CD4-positive, alpha-beta T cell treated with Interleukin-4 for 1 hour (primary cell): ENCODE measurements around the gene CACNA2D1.

Experiments
- DNase-seq, 2 donors: peaks; one replicate each; pipeline ENCODE4 v3.0.0-alpha.2; 2020 to 2022

CACNA2D1 gene

DNA sequence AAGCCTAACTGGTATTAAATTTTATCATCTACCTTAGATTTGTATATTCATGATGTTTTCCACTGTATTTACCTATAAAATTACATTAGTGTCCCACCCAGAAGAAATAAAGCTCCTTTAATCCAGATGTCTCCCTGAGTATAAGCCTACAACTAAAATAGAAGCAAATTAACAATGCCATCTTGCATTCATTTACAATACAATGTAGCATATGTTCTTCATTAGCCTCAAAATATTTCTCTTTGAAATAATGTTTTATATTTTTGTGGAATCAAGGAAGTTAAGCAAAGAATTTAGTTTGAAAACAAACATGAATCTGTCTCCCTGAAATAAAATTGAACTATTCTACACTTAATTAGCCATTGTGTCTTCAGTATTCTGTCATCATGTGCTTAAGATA is 112.3 kb downstream of the CACNA2D1 start:
- no peak for DNase-seq

DNA sequence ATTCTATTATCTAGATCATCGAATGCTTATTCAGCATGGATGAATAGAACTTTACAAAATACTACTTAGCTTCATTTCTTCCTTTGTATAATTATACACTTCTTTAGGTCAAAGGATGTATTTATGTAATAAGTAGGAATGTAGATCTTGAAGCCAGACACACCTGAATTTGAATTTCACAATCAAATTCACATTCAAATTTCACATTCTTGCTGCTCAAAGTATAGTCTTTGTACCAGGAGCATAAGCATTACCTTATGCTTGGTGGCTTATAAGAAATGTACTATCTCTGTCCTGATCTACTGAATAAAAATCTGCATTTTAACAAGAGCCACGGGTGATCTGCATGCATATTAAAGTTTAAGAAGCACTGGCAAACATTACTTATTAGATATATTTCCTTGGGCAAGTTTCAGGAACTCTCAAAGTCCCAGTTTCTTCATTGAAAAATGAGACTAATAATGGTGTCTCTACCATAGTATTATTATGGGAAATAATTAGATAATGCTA is 112.8 kb downstream of the CACNA2D1 start:
- DNase-seq = no peak

DNA sequence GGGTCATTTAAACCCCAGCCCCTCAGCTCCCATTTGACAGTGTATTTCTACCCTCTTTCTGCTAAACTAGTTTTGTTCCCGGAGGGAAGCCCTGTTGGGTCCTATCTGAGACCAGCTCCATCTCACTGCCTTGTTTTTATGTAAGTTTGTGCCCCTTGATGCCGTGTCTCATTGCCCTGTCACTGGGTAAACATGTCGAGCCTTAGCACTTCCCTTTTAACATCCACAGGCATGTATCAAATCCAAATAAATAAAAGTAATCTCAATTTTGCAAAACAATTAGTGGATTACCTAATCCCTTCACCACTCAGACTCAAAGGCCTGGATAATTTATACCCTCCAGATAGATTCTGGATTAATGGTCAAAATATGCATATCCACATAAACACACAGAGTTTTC is 115.7 kb downstream of the CACNA2D1 start:
- no peak for DNase-seq

DNA sequence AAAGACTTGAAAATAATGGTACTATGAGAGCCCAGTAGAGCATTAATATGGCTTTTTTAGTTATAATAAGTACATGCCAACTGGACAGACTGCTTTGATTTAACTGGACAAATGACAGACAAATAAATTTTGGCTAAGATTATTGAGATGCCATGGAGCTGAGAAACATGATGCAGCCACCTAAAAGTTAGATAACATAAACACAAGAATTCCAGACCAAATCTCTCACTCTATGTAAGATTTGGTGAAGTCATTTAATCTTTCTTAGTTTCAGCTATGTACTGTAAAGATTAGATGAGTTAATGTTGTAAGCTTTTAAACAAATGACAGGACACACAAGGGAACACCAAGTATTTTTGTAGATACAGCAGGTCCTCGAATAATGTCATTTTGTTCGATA is 118.2 kb downstream of the CACNA2D1 start:
- DNase-seq = no peak

DNA sequence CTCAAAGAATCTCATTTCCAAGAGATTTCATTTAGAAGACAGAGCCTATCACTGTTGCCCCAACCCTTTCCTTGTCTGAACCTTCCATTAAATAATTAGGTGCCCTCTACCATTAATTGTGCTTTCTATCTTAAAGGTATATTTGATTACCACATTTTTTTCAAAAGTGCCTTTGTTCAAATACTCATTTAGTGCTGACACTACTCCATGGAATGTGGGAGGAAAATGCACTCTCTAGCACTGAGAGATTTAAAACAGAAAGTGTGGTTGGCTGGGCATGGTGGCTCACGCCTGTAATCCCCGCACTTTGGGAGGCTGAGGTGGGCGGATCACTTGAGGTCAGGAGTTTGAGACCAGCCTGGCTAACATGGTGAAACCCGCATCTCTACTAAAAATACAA is 119.8 kb downstream of the CACNA2D1 start:
- no peak for DNase-seq

DNA sequence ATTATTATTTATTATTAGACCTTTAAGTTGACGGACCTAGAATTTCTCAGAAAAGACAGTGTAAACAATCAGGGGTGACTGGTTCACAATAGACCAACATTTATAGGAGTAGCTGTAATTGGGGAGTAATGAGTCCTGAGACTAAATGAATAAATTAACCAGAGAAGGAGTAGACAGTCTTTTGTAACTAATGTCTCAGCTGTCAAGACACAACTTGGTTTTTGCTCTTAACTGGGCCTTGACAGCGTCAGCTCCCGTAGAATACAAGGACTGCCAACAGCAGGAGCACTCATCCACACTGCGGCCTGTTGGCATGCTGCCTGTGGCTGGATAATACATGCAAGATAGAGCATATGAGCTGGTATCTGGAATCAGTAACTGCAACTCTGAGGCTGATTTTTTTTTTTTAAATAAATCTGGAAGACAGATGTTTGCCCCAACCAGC is 123.9 kb downstream of the CACNA2D1 start:
- DNase-seq = no peak

DNA sequence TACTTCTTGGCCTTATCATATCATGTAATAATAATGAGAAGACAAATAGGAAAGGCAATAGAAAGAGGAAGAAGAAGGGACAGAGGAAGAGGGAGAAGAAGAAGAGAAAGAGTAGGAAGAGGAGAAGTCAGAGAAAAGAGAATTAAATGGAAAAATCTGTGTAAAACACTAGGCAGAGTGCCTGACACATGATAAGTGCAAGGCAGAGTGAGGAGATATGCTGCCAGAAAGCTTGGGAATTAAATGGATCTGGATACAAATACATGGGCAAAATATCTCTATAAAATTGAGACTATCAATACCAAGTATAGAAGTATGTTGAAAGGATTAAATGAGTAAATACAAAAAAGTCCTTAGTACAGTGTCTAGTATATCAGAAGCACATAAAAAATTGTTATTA is 124.8 kb downstream of the CACNA2D1 start:
- DNase-seq = no peak

DNA sequence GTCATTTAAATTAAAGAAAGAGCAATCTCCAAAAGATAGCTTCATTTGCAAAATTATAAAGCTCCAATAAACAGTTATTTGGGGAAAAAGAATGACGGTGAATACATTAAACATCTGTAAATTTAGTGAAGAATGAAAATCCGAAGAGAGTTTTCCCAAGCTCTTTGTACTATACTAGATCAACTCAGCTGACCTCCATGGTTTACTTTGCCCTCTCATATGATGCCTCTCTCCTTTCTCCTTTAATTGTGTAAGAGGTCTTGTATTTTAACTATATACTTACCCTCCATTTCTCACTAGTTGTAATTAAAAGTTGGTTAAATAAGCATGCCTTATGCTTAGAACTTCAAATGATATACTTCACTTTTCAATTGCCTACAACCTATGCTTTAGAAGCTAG is 125.8 kb downstream of the CACNA2D1 start:
- no peak for DNase-seq

DNA sequence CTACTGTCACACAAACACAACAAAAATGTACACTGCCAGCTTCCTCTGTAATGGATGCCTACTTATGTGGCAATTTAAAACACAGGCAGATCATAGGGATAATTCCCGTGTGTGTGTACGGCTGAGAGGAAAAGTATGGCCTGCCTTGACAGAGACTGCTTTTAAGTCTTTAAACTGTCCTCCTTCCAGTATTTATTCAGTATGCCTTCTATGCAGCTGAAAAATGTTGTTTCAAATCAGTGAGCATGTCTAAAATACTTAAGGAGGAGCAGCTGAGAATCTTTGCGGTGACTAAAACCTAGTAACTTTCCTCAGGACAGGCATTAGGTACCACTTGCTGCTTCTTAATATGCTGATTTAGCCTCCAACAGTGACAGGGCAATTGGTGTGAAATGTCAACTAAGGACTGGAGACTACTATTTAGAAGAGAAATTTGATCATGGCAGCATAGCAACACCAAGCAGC is 126.3 kb downstream of the CACNA2D1 start:
- DNase-seq = no peak

DNA sequence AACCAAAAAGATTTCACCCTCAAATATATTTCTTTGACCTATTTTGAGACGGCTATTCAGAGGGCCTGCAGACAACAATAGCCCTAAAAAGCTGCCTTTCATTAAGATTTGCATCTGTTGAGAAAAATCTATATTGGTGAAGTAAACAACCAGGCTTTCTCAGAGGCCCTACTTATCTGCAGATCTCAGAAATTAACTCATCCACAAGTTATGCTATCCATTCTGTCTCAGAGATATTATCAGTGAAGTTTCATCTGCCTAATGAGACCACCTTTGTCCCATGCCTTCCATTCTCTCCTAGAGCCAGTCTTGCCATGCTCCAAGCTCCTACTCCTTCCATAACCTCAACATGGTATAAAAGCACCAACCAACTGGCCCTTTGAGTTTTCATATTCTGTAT is 130.3 kb downstream of the CACNA2D1 start:
- no peak for DNase-seq

DNA sequence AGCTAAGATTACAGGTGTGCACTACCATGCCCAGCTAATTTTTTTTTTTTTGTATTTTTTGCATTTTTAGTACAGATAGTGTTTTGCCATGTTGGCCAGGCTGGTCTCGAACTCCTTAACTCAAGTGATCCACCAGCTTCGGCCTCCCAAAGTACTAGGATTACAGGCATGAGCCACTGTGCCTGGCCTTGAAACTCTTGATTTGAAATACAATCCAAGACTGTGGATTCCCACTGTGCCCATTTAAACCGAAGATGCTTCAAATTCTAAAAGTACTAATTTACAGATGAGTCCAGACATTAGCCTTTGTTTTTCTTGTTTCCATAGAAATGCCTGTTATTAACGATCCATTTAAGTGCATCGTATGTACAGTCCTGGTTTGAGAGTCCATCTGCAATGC is 130.9 kb downstream of the CACNA2D1 start:
- DNase-seq = no peak

DNA sequence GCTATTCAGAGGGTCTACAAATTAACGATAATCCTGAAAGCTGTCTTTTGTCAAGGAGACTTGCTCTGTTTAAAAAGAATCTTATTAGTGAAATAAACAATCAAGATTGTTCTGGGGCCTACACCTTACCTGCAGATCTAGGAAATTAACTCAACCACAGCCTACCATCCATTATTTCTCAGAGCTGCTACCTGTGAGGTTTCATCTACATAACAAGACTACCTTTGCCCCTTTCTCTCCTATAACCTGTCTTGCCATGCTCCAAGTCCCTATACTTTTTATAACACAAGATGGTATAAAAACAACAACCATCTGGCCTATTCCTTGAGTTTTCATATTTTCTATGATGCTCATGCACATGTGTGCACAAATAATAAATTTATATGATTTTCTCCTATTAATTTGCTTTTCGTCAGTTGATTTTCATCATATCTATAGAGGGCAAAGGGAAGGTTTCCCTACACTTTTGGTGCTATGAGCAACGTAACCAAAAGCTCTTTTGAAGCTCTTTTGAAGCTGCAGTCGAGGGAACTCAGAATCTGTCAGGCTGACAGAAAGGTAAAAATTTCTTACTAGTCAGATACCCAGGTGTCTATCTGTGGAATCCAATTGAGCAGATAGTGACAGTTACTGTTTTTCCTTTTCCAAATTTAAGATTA is 138.1 kb downstream of the CACNA2D1 start:
- no peak for DNase-seq

DNA sequence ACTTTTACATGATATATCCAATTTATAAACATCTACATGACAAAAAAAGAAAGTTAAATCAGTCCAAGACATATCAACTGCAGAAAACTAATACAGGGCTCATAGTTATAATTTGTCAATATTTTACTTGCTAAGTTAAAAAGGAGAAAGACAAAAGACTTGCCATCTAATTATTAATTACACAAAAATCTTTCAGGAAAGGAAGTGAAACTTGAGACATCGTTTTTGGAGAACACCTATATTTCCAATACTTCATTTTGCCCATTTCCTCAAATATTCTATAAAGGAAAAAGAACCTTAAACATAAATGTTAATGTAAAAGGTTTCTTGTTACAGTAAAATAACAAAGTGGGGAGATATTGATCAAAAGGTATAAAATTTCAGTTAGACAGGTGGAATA is 148.7 kb downstream of the CACNA2D1 start:
- DNase-seq = no peak

DNA sequence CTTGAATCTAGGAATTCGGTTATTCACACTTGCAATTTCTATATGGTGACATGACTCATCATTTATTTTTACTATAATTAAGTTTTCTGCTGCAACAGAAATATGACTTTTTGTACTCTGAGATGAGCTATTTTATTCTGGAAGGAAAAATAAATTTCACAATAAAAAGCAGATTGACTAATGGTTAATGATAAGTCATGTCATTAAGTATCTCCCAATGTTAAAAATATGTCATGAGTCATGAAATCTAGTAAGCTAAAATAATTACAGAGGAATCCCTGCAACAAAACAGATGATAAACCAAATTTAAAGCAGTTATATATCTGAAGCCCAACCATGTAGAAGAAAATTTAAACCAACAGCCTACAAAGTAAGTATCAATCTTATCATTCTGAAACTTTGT is 149.2 kb downstream of the CACNA2D1 start:
- no peak for DNase-seq

DNA sequence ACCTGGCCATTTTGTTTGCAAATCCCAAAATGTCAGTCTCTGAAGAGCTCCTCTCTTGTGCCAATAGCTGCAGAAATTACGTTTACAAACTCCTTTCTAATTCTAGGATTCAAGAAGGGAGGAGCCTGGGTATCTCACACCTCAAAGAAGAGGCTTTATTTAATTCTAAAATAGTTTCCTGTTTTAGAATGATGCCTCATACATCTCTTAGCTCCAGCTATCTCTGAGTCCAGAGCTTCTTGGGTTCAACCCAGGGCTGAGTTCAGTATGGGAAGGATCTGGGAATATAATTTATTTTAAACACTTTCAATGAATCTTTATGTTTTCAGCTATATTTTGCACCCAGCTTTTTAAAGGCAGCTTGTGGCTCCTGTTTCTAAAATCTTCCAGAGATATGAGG is 150.1 kb downstream of the CACNA2D1 start:
- no peak for DNase-seq

DNA sequence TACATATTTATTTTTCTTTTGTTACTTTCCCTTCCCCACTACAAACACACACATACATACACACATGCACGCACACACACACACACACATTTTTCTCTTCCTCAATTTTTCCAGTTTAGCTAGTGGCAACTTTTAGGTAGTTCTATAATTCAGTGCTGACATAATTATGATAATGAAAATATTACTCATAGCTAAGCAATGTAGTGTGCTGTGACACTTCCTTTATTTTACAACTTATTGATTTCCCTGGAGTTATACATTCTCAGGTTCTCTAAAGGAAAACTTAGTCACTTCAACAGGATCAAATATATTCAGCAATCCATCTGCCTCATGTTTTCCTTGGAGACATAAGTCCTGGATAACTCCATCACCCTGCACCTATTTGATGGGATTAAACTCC is 151.6 kb downstream of the CACNA2D1 start:
- DNase-seq = no peak

DNA sequence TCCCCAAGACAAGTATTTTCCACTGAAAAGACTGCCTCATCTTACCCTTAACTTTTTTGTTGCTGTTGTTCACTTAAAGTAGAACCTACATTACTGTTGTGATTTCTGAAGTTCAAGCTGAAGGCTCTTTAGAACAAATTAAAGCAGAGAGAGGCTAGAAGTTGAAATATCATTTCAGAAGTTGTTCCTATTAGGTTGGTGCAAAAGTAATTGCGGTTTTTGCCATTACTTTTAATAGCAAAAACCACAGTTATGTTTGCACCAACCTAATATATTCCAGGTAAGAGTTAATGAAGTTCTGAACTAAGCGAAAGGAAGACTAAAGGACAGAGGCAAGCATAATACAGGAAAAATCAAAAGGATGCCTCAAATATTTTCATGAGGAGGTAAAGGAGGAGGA is 153.7 kb downstream of the CACNA2D1 start:
- DNase-seq = no peak

DNA sequence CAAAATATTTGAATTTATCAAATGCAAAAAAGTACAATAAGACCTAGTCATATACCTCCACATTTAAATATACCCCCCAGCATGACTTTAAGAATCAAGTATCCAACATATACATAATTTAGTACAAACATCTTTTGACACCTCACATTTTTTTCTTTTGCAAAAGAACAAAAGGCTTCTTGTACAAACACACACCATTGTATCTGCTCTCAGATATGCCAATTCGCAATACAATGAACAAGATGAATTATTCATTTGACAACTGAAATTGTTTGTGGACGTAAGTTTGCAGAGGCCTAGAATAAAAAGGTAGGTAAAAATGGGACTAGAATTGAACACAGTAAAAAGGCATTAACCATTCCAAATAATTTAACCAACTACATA is 154.4 kb downstream of the CACNA2D1 start:
- DNase-seq = no peak

DNA sequence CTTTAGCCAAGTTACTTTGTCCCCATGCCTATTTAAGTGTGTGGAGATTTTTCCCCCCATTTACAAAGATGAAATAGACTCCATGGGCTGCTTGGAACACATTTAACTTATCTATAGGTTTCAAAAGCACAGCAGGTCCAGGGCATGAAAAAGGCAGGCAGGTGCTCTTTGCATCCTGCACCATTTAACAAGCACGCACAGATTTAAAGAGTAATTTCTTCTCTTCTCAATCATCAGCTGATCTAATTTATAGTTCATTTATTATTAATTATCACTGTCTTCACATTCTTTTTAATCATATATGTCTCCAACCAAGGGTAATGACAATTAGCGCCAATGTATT is 156.8 kb downstream of the CACNA2D1 start:
- DNase-seq = no peak

DNA sequence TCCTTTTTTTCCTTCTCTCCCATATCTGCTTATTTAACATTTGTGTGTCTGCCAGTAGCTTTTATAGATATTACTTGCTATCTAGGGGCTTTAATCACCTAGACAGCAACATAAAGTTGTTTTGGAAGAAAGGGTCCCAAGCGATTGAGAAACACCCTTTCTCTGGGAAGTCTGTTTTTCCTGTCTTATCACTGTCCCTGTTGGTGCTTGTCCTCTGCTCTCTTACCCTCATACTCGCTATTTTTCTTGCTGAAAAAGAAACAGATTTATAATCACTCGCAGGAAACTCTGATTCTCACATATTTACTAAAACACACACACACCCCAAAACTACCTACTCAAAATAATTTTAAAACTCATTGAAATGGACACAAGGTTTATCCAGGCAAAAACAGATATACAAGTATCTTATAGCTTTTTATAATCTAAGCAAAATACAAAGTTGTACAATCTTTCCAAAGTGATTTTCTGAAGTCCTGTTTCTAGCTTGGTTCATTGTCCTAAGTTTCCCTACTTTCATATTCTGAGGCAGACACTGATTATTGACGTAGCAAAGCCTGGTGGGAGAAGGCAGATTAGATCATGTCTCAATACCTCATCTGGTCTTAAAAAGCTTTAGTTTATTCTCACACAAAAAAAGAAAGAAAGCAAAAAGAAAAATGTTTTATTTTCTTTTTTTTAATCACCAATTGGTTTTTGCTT is 157.3 kb downstream of the CACNA2D1 start:
- no peak for DNase-seq

DNA sequence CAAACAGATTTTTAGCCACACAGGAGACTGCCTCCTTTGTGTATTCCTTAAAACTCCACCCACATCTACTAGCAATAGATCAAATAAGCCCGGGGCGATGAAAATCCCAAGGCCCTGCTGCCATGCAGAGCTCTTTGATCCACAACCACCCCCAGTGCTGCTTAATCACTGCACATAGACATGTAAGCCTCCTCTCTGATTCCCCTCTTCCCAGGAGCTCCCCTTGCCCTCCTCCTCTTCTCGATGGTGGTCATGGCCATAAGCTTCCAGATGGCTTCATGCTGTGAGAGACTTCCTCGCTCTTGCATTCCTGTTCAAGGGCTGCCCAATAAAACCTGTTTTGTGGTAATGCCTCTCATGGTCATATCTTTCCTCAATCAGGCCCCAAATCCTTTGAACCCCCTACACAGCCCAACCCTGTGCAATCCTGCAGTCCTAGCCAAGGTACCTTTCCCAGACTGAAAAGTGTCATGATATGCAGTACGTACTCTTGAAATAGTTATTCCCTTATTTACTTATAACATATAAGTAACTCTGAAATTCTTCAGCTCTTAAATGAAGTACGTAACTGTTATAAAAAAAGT is 158.5 kb downstream of the CACNA2D1 start:
- no peak for DNase-seq

DNA sequence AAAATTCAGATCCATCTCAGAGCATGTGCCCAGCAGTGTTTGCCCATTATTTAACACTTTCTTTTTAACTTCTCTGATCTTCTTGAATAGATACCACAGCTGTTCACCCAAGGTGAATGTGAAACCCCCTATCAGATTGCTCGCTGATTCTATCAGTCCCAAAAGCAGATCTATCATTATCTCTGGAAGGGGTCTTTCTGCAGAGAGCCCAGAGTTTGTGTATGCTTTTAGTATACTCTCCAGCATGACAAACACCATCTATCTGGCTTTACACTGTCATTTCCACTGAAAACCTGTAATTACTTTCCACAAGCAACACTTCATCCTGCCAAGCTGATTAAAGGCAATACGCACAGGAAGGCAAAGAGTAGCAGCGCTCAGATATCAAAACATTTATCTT is 168.2 kb downstream of the CACNA2D1 start:
- DNase-seq = no peak

DNA sequence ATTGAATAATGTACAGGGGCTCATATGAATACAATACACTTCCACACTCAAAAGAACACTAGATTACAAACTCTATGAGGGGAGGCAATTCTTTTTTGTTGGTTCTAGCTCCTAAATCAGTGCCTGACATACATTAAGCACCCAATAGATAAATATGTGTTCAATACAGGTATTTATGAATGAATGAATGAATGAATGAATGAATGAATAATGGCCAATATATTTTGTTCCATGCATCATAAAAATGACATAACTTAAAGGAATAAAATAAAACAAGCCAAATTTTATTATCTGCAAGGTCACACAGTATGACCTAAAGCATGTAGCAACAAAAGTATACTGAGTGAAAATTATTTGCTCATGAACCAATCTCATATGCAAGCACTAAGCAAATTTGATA is 168.9 kb downstream of the CACNA2D1 start:
- DNase-seq = no peak

DNA sequence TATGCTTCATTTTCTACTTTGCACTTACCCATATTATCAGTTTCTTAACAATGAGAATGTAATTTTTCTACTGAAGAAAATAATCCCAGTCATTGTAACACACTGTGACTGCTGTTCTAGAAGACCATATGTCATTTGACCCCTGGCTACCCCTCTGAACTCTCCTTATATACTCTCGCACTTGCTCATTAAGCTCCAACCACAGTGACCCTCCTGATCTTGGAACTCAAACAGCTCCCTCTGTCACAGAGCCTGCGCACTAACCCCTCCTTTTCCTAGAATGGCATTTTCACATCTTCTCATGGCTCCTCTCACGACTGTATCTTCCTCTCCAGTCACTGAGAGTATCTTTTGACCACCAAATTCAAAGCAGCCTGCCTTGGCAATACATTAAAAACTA is 169.7 kb downstream of the CACNA2D1 start:
- DNase-seq = no peak
